Measurements from ENCODE around the gene ANGPTL1. TPM values are rescaled to one million over a fixed set of nuclear protein-coding genes. Genes with fewer than 3 reads are reported as not detected.
A peak's percentile ranks its signal among the peaks of the same experiment; 100 is the strongest.

Gene ANGPTL1
- total and polyA plus RNA-seq, 10 donors: 1.4 to 27.0 (median 5.1) TPM

DNA sequence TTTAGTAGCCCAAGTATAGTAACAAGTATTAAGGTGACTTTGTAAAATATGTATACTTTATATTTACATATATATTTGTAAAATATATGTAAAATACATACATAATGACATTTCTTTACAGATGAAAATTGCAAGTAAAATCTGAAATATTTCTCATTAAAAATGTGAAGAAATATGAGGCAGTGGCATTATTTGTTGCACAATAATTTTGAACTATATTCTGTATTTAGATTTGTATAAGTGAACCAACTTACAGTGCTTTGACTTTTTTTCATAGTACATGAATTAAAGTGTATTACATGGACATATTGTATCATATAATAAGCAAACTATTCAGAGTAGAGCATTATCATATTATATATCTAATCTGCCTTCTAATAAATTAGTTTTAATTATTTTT, 60.3 kb downstream of the ANGPTL1 start:
- H3K4me3 ChIP-seq: no peak overlapping the region
- H3K4me1 ChIP-seq: no peaks in the 10 kb centered on the region
- TF ChIP-seq POLR2A (IDR thresholded peaks at IDR 0.05): no peak
- TF ChIP-seq, protein P1, sequence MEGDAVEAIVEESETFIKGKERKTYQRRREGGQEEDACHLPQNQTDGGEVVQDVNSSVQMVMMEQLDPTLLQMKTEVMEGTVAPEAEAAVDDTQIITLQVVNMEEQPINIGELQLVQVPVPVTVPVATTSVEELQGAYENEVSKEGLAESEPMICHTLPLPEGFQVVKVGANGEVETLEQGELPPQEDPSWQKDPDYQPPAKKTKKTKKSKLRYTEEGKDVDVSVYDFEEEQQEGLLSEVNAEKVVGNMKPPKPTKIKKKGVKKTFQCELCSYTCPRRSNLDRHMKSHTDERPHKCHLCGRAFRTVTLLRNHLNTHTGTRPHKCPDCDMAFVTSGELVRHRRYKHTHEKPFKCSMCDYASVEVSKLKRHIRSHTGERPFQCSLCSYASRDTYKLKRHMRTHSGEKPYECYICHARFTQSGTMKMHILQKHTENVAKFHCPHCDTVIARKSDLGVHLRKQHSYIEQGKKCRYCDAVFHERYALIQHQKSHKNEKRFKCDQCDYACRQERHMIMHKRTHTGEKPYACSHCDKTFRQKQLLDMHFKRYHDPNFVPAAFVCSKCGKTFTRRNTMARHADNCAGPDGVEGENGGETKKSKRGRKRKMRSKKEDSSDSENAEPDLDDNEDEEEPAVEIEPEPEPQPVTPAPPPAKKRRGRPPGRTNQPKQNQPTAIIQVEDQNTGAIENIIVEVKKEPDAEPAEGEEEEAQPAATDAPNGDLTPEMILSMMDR (IDR thresholded peaks at IDR 0.05 in 8 of 11, conservative IDR thresholded peaks at IDR 0.05 in 3 of 11): no peak
- TF ChIP-seq POLR2AphosphoS5 (IDR thresholded peaks at IDR 0.05): no peak
- H3K27me3 ChIP-seq (replicated peaks in 1 of 7): no peaks in the 10 kb centered on the region
- no peak for DNase-seq
- intact Hi-C loops (cut with DNase I; ENCODE audit: low total_unique reads): no loop called here
- H3K27ac ChIP-seq: no peak overlapping the region
- H3K36me3 ChIP-seq: peaks cover 0 to 68% (median 23%) of the 10 kb centered on the region in 6 donors
- no peaks in the 10 kb centered on the region for H3K9me3 ChIP-seq

DNA sequence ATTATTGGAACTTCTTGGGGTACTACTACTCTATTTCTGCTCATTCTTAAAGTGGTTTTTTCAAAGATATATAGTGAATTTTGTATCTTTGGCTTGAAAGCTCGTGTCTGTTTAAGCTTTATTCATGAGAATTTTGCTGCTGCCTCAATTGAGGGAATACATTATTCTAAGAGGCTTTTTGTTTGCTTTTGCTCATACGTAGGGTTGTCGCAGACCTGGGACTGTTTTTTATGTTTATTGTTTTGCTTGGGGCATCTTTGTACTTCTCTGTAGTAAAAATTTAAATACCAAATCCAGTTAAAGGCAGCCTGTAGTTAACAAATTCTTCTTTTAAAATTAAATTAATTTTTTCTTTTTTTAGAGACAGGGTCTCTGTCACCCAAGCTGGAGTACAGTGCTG, 62.3 kb downstream of the ANGPTL1 start:
- Histone ChIP-seq H3K4me3 (no peak overlapping the region), H3K27me3 (replicated peaks in 1 of 7) (no peaks in the 10 kb centered on the region), H3K36me3 (peaks cover 0 to 50% (median 18%) of the 10 kb centered on the region in 6 donors), H3K4me1 (no peaks in the 10 kb centered on the region), H3K27ac (no peak overlapping the region), H3K9me3 (no peaks in the 10 kb centered on the region)
- intact Hi-C loops (cut with DNase I; ENCODE audit: low total_unique reads): no loop called here
- DNase-seq: no peak
- TF ChIP-seq, protein P1 (IDR thresholded peaks at IDR 0.05 in 8 of 11, conservative IDR thresholded peaks at IDR 0.05 in 3 of 11): no peak
- TF ChIP-seq POLR2AphosphoS5 (IDR thresholded peaks at IDR 0.05) (no peak), POLR2A (IDR thresholded peaks at IDR 0.05) (no peak)
- 91 to 96% (median 93%) methylated on average over 3 of the region's 3 CpGs for WGBS, 5 donors

DNA sequence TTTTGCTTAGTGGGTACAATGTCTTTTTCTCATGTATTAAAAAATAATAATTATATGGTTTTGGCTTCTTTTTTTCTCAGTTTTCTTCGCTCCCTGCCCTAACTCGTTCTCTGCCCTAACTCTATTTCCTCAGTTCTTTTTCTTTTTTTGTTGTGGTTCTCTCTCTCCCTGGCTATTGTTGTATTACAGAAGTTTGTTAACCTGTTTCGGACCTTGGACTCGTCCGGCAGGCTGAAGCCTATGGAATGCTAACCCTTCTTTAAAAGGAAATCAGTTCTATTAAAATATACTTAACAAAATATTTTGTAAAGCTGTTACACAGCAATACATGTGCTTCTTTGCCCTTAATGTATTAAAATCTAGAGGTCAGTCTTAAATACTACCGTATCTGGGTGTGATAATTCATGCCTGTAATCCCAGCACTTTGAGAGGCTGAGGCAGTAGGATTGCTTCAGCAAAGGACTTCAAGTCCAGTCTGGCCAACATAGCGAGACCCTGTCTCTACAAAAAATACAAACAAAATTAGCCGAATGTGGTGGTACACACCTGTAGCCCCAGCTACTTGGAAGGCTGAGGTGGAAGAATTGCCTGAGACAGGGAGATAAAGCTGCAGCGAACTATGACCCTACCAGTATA, 64.1 kb downstream of the ANGPTL1 start:
- H3K4me1 ChIP-seq: no peaks in the 10 kb centered on the region
- WGBS, 5 donors: 91 to 95% (median 94%) methylated on average over 9 of the region's 9 CpGs
- no peak overlapping the region for H3K4me3 ChIP-seq
- H3K27ac ChIP-seq: peak overlapping the region in 1 of 8 donors; percentile 2
- TF ChIP-seq POLR2AphosphoS5 (IDR thresholded peaks at IDR 0.05) (no peak), POLR2A (IDR thresholded peaks at IDR 0.05) (no peak)
- intact Hi-C loops (cut with DNase I; ENCODE audit: low total_unique reads): no loop called here
- peaks cover 0 to 36% (median 16%) of the 10 kb centered on the region in 6 donors for H3K36me3 ChIP-seq
- no peaks in the 10 kb centered on the region for H3K27me3 ChIP-seq (replicated peaks in 1 of 7)
- H3K9me3 ChIP-seq: no peaks in the 10 kb centered on the region
- no peak for DNase-seq

DNA sequence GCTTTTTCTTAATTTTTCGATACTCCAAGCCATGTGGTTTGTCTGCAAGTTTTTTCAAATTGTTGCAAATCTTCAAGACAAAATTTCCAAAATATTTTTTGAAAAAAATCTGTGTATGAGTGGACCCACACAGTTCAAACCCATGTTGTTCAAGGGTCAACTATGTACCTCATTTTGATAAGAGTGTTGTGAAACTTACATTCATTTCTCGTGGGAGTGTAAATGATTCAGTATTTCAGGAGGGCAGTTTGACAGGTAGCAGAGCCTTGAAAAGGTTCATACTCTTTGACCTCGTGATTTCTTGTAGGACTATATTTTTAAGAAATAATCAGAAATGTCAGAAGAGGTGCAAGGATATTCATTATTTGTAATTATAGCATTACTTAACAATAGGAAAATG, 68.0 kb downstream of the ANGPTL1 start:
- Histone ChIP-seq H3K27ac (no peak overlapping the region), H3K4me1 (no peaks in the 10 kb centered on the region), H3K9me3 (peaks cover 0 to 11% (median 6%) of the 10 kb centered on the region in 8 donors), H3K4me3 (no peak overlapping the region), H3K27me3 (replicated peaks in 1 of 7) (no peaks in the 10 kb centered on the region), H3K36me3 (peaks cover 0 to 37% (median 10%) of the 10 kb centered on the region in 6 donors)
- no peak for DNase-seq
- TF ChIP-seq POLR2AphosphoS5 (IDR thresholded peaks at IDR 0.05) (no peak), POLR2A (IDR thresholded peaks at IDR 0.05) (no peak)
- 84 to 95% (median 89%) methylated on average over 3 of the region's 3 CpGs for WGBS, 5 donors
- intact Hi-C loops (cut with DNase I; ENCODE audit: low total_unique reads): no loop called here

Other genes with a start within 250 kb of the ANGPTL1 start
- 100 to 1,000 TPM in 2 of 7 donors, 10 to 100 TPM in 5; 54.7 to 118 (median 89.3) TPM for gene RALGPS2, start 145.8 kb downstream of the ANGPTL1 start, total RNA-seq
- gene RALGPS2, start 145.8 kb downstream of the ANGPTL1 start, polyA plus RNA-seq: 10 to 100 TPM; 25.6 to 28.5 (median 27.0) TPM
- gene FAM20B, start 154.8 kb upstream of the ANGPTL1 start, total RNA-seq: 10 to 100 TPM; 23.6 to 38.0 (median 33.7) TPM
- 1 to 10 TPM; 5.8 to 9.3 (median 6.8) TPM for gene FAM20B, start 154.8 kb upstream of the ANGPTL1 start, polyA plus RNA-seq
- 10 to 100 TPM; 38.5 to 51.7 (median 42.1) TPM for gene TOR3A, start 211.0 kb upstream of the ANGPTL1 start, total RNA-seq
- 10 to 100 TPM; 27.9 to 42.2 (median 41.0) TPM for gene TOR3A, start 211.0 kb upstream of the ANGPTL1 start, polyA plus RNA-seq